BJ (cell line): ENCODE measurements around the gene ARHGAP8. TPM values are rescaled to one million over a fixed set of nuclear protein-coding genes. Genes with fewer than 3 reads are reported as not detected.

ENCODE experiments used
- CTCF ChIA-PET: fragments of 350-600 bp; formaldehyde crosslinking; extraction: SDS; loops from one replicate; lab custom pipeline; 2021; ENCODE audit warnings: antibody characterized with exemption, inconsistent platforms; lab: Yijun Ruan, JAX
- POLR2A ChIA-PET: fragments of 300-600 bp; sonication (Branson Sonifier 250); formaldehyde crosslinking; extraction: SDS; loops from one replicate; lab custom pipeline; 2021; ENCODE audit warnings: antibody characterized with exemption; lab: Charles Lee
- DNase-seq: peaks from one replicate; pipeline ENCODE4 v3.0.0-alpha.2; 2011; ENCODE audit warnings: low read depth
- H3K27me3 ChIP-seq: 2 replicates; pipeline ENCODE4 v1.6.0; 2011; ENCODE audit warnings: low read length; ENCODE audit not compliant: control insufficient read depth, insufficient read depth
- H3K36me3 ChIP-seq: 2 replicates; pipeline ENCODE4 v1.5.1; 2011; ENCODE audit warnings: low read length; ENCODE audit not compliant: control insufficient read depth, insufficient read depth
- H3K4me3 ChIP-seq: 2 replicates; pipeline ENCODE4 v1.5.1; 2011; ENCODE audit warnings: low read depth, mild to moderate bottlenecking, control low read depth, low read length
- polyA plus RNA-seq: library from polyadenylated mRNA; depleted of rRNA; stranded (reverse); fragments of >200 nt; gene quantifications from 2 replicates; pipeline ENCODE4 v1.2.3, GENCODE V29; 2011
- TF ChIP-seq, protein P1 (sequence below): IDR thresholded peaks from 2 replicates; pipeline ENCODE4 v1.5.1; 2011; ENCODE audit warnings: low read depth, mild to moderate bottlenecking, control low read depth, inconsistent platforms, low read length, moderate library complexity; ENCODE audit not compliant: insufficient read depth

ARHGAP8 gene
- polyA plus RNA-seq, 1 experiment: 0.39 TPM

DNA sequence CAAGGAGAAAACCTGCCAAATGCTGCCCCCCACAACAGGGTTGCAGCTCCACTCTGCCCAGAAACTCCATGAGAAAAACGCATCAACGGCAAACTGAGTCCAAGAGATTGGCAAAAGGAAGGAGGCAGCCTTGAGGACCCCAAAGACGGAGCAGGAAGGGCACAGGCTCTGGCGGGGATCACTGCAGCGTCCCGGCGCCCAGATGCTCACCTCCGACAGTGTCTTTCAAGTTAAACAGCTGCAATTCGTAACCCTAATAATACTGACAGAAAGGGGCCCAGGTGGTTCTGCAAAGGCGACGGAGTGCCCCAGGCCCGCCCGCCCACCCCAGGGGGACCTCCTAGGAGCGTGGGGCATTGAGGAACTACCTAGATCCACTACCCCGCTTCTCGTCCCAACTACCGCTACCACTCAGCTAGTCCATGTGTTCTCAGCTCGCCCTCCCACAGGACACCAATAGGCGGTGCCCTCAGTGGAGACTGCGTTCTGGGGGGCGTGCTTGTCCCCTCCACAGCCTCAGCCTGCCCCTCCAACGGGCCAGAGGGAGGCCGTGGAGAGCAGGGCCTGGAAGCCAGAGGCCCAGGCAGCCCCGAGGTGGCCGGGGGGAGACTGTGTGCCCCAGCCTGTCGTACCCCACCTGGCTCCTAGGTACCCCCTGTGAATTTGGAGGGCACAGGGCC, 130.0 kb downstream of the ARHGAP8 start:
- POLR2A ChIA-PET: no interaction called here
- CTCF ChIA-PET: no interaction called here

DNA sequence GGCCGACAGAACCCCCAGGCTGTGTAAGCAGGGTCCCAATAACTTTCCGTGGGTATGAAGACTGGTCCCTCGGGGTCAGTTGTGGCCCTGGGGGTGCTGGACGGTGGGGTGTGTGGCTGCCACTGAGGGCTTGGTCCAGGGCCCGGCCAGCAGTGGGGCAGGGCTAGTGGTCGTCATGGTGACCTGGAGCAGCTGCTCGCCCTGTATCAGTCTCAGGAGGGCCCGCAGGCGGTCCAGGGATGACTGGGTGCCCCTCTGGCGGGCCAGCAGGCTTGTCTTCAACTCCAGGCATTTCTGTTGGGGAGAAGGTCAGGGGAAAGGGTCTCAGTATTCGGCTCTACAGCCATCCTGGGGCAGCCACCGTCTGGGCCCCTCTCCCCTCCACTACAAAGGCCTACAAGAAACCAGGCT, 130.6 kb downstream of the ARHGAP8 start:
- no peak for DNase-seq
- CTCF ChIA-PET: no interaction called here
- POLR2A ChIA-PET: no interaction called here
- H3K36me3 ChIP-seq: no peaks in the 10 kb centered on the region
- no peaks in the 10 kb centered on the region for H3K27me3 ChIP-seq
- TF ChIP-seq, protein P1, sequence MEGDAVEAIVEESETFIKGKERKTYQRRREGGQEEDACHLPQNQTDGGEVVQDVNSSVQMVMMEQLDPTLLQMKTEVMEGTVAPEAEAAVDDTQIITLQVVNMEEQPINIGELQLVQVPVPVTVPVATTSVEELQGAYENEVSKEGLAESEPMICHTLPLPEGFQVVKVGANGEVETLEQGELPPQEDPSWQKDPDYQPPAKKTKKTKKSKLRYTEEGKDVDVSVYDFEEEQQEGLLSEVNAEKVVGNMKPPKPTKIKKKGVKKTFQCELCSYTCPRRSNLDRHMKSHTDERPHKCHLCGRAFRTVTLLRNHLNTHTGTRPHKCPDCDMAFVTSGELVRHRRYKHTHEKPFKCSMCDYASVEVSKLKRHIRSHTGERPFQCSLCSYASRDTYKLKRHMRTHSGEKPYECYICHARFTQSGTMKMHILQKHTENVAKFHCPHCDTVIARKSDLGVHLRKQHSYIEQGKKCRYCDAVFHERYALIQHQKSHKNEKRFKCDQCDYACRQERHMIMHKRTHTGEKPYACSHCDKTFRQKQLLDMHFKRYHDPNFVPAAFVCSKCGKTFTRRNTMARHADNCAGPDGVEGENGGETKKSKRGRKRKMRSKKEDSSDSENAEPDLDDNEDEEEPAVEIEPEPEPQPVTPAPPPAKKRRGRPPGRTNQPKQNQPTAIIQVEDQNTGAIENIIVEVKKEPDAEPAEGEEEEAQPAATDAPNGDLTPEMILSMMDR: no peak
- H3K4me3 ChIP-seq: no peak overlapping the region

More for the DNA sequence above, 130.0 kb downstream of the ARHGAP8 start:
- H3K27me3 ChIP-seq: no peaks in the 10 kb centered on the region
- H3K36me3 ChIP-seq: no peaks in the 10 kb centered on the region
- no peak for DNase-seq
- TF ChIP-seq, protein P1: no peak
- H3K4me3 ChIP-seq: no peak overlapping the region

DNA sequence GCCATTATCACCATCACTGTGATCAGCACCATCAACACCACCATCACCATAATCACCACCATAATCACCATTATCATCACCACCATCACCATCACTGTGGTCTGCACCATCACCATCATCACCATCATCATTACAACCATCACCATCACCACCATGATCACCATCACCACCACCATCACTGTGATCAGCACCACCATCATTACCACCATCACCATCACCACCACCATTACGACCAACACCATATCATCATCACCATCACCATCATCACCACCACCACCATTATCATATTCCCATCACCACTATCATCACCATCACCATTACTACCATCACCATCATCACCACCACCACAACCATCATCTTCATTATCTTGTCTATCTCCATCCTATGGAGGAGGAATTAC, 132.2 kb downstream of the ARHGAP8 start:
- TF ChIP-seq, protein P1: no peak
- no peaks in the 10 kb centered on the region for H3K27me3 ChIP-seq
- DNase-seq: no peak
- CTCF ChIA-PET: no interaction called here
- H3K36me3 ChIP-seq: no peaks in the 10 kb centered on the region
- H3K4me3 ChIP-seq: no peak overlapping the region
- POLR2A ChIA-PET: no interaction called here

DNA sequence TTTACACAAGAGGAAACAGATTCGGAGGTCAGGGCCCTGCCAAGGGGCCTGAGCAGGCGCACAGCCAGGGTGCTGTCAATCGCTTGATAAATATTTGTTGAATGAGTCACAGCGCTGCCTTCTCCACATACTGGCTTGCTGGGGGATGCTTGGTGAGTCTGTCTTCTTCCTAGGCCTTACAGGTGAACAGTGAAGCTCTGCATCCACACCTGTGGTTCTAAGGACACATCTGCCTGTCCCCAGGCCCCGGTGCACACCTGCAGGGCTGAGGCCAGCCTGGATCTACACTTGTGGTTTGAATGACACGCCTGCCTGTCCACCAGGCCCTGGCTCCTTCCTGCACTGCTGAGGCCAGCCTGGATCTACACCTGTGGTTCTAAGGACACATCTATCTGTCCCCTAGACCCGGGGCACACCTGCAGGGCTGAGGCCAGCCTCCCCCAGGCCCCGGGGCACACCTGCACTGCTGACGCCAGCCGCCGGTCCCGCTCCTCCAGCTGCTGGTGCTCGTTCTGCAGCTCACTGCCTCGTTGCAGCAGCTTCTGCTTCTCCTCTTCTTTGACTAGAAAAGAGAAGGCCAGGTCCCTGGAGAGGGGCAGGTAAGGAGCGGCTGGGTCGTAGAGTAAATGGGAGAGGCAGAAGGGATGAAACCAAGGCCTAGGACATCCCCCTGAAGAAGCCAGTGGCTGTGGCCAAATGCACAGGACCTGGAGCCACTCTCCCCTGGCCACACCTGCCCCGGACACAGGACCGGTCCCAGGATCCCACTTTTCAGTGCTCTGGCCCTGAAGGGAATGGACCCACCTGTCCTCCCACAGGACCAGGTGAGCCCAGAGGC, 132.8 kb downstream of the ARHGAP8 start:
- CTCF ChIA-PET: no interaction called here
- no peaks in the 10 kb centered on the region for H3K27me3 ChIP-seq
- no peak for DNase-seq
- no peaks in the 10 kb centered on the region for H3K36me3 ChIP-seq
- TF ChIP-seq, protein P1: no peak
- H3K4me3 ChIP-seq: no peak overlapping the region
- POLR2A ChIA-PET: no interaction called here

DNA sequence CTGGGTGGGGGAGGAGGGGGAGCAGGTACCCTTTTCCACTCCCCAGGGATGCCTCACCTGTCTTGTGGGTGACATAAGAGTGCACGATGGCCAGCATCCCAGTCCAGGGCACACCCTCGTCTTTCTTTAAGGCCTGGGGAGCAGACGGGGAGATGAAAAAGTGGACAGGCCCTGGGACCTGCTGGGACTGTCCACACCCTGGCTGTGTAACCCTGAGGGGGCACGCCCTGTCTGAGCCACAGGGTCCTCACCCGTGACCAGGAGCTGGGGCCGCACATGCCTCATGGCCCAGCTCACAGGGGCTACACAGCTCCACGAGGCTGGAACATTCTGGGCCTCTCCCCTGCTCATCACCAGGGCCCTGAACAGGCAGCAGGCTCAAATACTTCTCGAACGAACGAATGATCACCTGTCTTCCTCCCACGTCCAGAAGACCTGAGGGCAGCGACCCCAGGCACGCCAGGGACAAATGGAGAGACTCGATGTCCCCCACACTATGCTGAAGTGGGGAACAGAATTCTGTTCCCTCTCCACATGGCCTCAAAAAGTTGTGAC, 133.5 kb downstream of the ARHGAP8 start:
- no peak for DNase-seq
- TF ChIP-seq, protein P1: no peak
- H3K36me3 ChIP-seq: no peaks in the 10 kb centered on the region
- H3K27me3 ChIP-seq: no peaks in the 10 kb centered on the region
- ChIA-PET POLR2A (no interaction called here), CTCF (no interaction called here)
- no peak overlapping the region for H3K4me3 ChIP-seq
